HEK293 (cell line): Measurements from ENCODE around the gene YPEL5.

ENCODE experiments used
- CTCF ChIA-PET: fragments of 350-600 bp; formaldehyde crosslinking; extraction: SDS; loops from one replicate; lab custom pipeline; 2021; ENCODE audit warnings: antibody characterized with exemption; lab: Yijun Ruan, JAX
- POLR2A ChIA-PET: fragments of 300-600 bp; formaldehyde crosslinking; extraction: SDS; loops from one replicate; lab custom pipeline; 2020; ENCODE audit warnings: antibody characterized with exemption, inconsistent platforms; lab: Yijun Ruan, JAX
- H3K27ac ChIP-seq: fragments of 200-500 bp; sonication (Bioruptor generic); 2 replicates; pipeline ENCODE4 v1.5.1; 2014; ENCODE audit warnings: low read depth, low read length, control low read depth, inconsistent platforms; ENCODE audit errors: extremely low read depth
- H3K36me3 ChIP-seq, 2 experiments: fragments of 200-500 bp in 1 of 2; sonication (Bioruptor generic) in 1 of 2; 1 replicate in 1 of 2; 2 replicates in 1 of 2; pipeline ENCODE4 v1.5.1; 2014 to 2017; ENCODE audit warnings: inconsistent platforms in 2 of 2, low read length in 2 of 2; ENCODE audit not compliant: control insufficient read depth in 2 of 2, insufficient read depth in 1 of 2
- H3K4me1 ChIP-seq: fragments of 200-500 bp; sonication (Bioruptor generic); 2 replicates; pipeline ENCODE4 v1.5.1; 2014; ENCODE audit warnings: mild to moderate bottlenecking, low read length, inconsistent platforms; ENCODE audit not compliant: control insufficient read depth, insufficient read depth
- H3K4me3 ChIP-seq: 2 replicates; pipeline ENCODE4 v1.5.1; 2011; ENCODE audit warnings: low read depth, mild to moderate bottlenecking, control low read depth, low read length, moderate library complexity
- H3K9me3 ChIP-seq: fragments of 200-500 bp; sonication (Bioruptor generic); 2 replicates; pipeline ENCODE4 v1.5.1; 2014; ENCODE audit warnings: low read depth, low read length, inconsistent platforms; ENCODE audit not compliant: control insufficient read depth, insufficient read depth
- KLF8 ChIP-seq: fragments of 450-650 bp; formaldehyde crosslinking; IDR thresholded peaks from 2 replicates; pipeline ENCODE4 v1.5.1; 2016; ENCODE audit warnings: missing biosample characterization, missing genetic modification characterization
- PATZ1 ChIP-seq: fragments of 450-650 bp; formaldehyde crosslinking; IDR thresholded peaks from 2 replicates; pipeline ENCODE4 v1.5.1; 2016; ENCODE audit warnings: missing biosample characterization, missing genetic modification characterization
- PRDM10 ChIP-seq: fragments of 450-650 bp; formaldehyde crosslinking; IDR thresholded peaks from 2 replicates; pipeline ENCODE4 v1.5.1; 2016; ENCODE audit warnings: missing biosample characterization, missing genetic modification characterization
- RBAK ChIP-seq: fragments of 450-650 bp; formaldehyde crosslinking; IDR thresholded peaks from 2 replicates; pipeline ENCODE4 v1.5.1; 2016; ENCODE audit warnings: missing biosample characterization, missing genetic modification characterization
- REST ChIP-seq: fragments of 450-650 bp; formaldehyde crosslinking; IDR thresholded peaks from 2 replicates; pipeline ENCODE4 v1.5.1; 2016; ENCODE audit warnings: missing biosample characterization, missing genetic modification characterization
- SP7 ChIP-seq: fragments of 450-650 bp; formaldehyde crosslinking; IDR thresholded peaks from 2 replicates; pipeline ENCODE4 v1.5.1; 2016; ENCODE audit warnings: missing biosample characterization, missing genetic modification characterization
- TCF7L2 ChIP-seq: IDR thresholded peaks from 2 replicates; pipeline ENCODE4 v1.6.1; 2011; ENCODE audit warnings: low read depth, mild to moderate bottlenecking, inconsistent platforms, low read length, moderate library complexity, borderline replicate concordance
- ZBTB17 ChIP-seq: fragments of 450-650 bp; formaldehyde crosslinking; IDR thresholded peaks from 2 replicates; pipeline ENCODE4 v1.5.1; 2016; ENCODE audit warnings: missing biosample characterization, missing genetic modification characterization
- ZBTB26 ChIP-seq: fragments of 450-650 bp; formaldehyde crosslinking; optimal IDR thresholded peaks from 2 replicates; pipeline ENCODE3; 2016; ENCODE audit warnings: missing biosample characterization, mild to moderate bottlenecking, missing genetic modification characterization
- ZFP69B ChIP-seq: fragments of 450-650 bp; formaldehyde crosslinking; IDR thresholded peaks from 2 replicates; pipeline ENCODE4 v1.5.1; 2016; ENCODE audit warnings: missing biosample characterization, missing genetic modification characterization
- ZNF10 ChIP-seq: fragments of 450-650 bp; formaldehyde crosslinking; IDR thresholded peaks from 2 replicates; pipeline ENCODE4 v1.5.1; 2017; ENCODE audit warnings: missing biosample characterization, missing genetic modification characterization
- ZNF214 ChIP-seq: fragments of 450-650 bp; formaldehyde crosslinking; IDR thresholded peaks from 2 replicates; pipeline ENCODE4 v1.5.1; 2017; ENCODE audit warnings: missing biosample characterization, mild to moderate bottlenecking, missing genetic modification characterization, borderline replicate concordance
- ZNF341 ChIP-seq: fragments of 450-650 bp; formaldehyde crosslinking; IDR thresholded peaks from 2 replicates; pipeline ENCODE4; 2016; ENCODE audit warnings: low read depth, missing biosample characterization, missing genetic modification characterization
- ZNF488 ChIP-seq: fragments of 450-650 bp; formaldehyde crosslinking; IDR thresholded peaks from 2 replicates; pipeline ENCODE4 v1.5.1; 2016; ENCODE audit warnings: missing biosample characterization, missing genetic modification characterization
- ZNF585B ChIP-seq: fragments of 450-650 bp; formaldehyde crosslinking; IDR thresholded peaks from 2 replicates; pipeline ENCODE4 v1.5.1; 2016; ENCODE audit warnings: missing biosample characterization, missing genetic modification characterization
- ZNF645 ChIP-seq: fragments of 450-650 bp; formaldehyde crosslinking; IDR thresholded peaks from 2 replicates; pipeline ENCODE4; 2016; ENCODE audit warnings: missing biosample characterization, missing genetic modification characterization
- ZNF670 ChIP-seq: fragments of 450-650 bp; formaldehyde crosslinking; IDR thresholded peaks from 2 replicates; pipeline ENCODE4 v1.5.1; 2016; ENCODE audit warnings: missing biosample characterization, missing genetic modification characterization, low read depth
- ZNF677 ChIP-seq: fragments of 450-650 bp; IDR thresholded peaks from 2 replicates; pipeline ENCODE4 v1.5.0; 2018; ENCODE audit warnings: missing biosample characterization, mild to moderate bottlenecking, missing genetic modification characterization, moderate library complexity
- ZNF791 ChIP-seq: fragments of 450-650 bp; formaldehyde crosslinking; IDR thresholded peaks from 2 replicates; pipeline ENCODE4 v1.5.1; 2016; ENCODE audit warnings: missing biosample characterization, missing genetic modification characterization
- ZNF843 ChIP-seq: fragments of 450-650 bp; formaldehyde crosslinking; IDR thresholded peaks from 2 replicates; pipeline ENCODE4 v1.5.1; 2016; ENCODE audit warnings: missing biosample characterization, missing genetic modification characterization
- ZSCAN30 ChIP-seq: fragments of 450-650 bp; IDR thresholded peaks from 2 replicates; pipeline ENCODE4 v1.5.1; 2018; ENCODE audit warnings: missing biosample characterization, mild to moderate bottlenecking, missing genetic modification characterization, moderate library complexity

YPEL5 gene

GRCh38 chr2:30179536-30179935 lies 32.7 kb downstream of the YPEL5 start (continued):
- TF ChIP-seq ZNF677 (no peak), ZBTB17 (tag by site-specific recombination) (no peak), ZNF670 (tag by site-specific recombination) (no peak), ZSCAN30 (tag by site-specific recombination) (no peak), ZNF843 (no peak), ZNF645 (tag by site-specific recombination) (no peak)
- TF ChIP-seq, all 188 proteins: peak for 0

- Histone ChIP-seq H3K4me3 (no peak overlapping the region), H3K27ac (no peak overlapping the region), H3K9me3 (no peaks in the 10 kb centered on the region), H3K4me1 (no peaks in the 10 kb centered on the region), H3K36me3 (no peaks in the 10 kb centered on the region)
- TF ChIP-seq ZNF791 (tag by site-specific recombination) (no peak), ZFP69B (no peak), REST (tag by site-specific recombination) (no peak), ZBTB26 (tag by site-specific recombination) (no peak), ZNF341 (tag by site-specific recombination) (no peak), ZBTB17 (tag by site-specific recombination) (no peak), ZNF585B (tag by site-specific recombination) (no peak), PRDM10 (tag by site-specific recombination) (no peak)
- ChIA-PET CTCF (interaction anchor here (0.9 to 5.7 kb wide), 5 partner anchors 16 to 534 kb away, joined by 3 to 31 read pairs (median 4); no protein-coding TSS in a partner anchor), POLR2A (no interaction called here)
Observed at GRCh38 chr2:30180226-30180625, 33.4 kb downstream of the YPEL5 start.

GRCh38 chr2:30181176-30181575 lies 34.4 kb downstream of the YPEL5 start:
- Histone ChIP-seq H3K36me3 (no peaks in the 10 kb centered on the region), H3K4me1 (no peaks in the 10 kb centered on the region), H3K9me3 (no peaks in the 10 kb centered on the region), H3K27ac (no peak overlapping the region), H3K4me3 (no peak overlapping the region)
- ChIA-PET CTCF (interaction anchor here (0.7 to 5.7 kb wide), 5 partner anchors 17 to 533 kb away, joined by 3 to 31 read pairs (median 4); no protein-coding TSS in a partner anchor), POLR2A (no interaction called here)
- TF ChIP-seq KLF8 (tag by site-specific recombination) (no peak), ZNF10 (tag by site-specific recombination) (no peak), RBAK (tag by site-specific recombination) (no peak), PATZ1 (no peak), TCF7L2 (no peak), SP7 (tag by site-specific recombination) (no peak), ZNF670 (tag by site-specific recombination) (no peak), ZNF488 (tag by site-specific recombination) (no peak), ZNF214 (tag by site-specific recombination) (no peak)
